Measurements from ENCODE around the gene GMCL1. TPM values are rescaled to one million over a fixed set of nuclear protein-coding genes. Genes with fewer than 3 reads are reported as not detected.
A peak's percentile ranks its signal among the peaks of the same experiment; 100 is the strongest.
"Not testable (repeated sequence)": the region's sequence is repeated elsewhere in the genome, so short reads cannot be mapped to it uniquely, and the experiment has no call there.

GMCL1 gene
- total RNA-seq, 1 experiment from 2014 or later: 4.6 TPM

- no peaks in the 10 kb centered on the region for H3K9me3 ChIP-seq
- peak; percentile 81 for DNase-seq
- peaks cover 33% of the 10 kb centered on the region for H3K36me3 ChIP-seq
- H3K27me3 ChIP-seq: no peaks in the 10 kb centered on the region
- H3K4me3 ChIP-seq: peak within 1 kb of the TSS; percentile 72
These were observed 64.5 kb downstream of the GMCL1 start, which contains the start of gene SNRNP27 for GRCh38 chr2:69893684-69894551. TSS of gene SNRNP27 (plus strand) at chr2:69893956. CDS start at chr2:69893985, 29 bp downstream.

DNA sequence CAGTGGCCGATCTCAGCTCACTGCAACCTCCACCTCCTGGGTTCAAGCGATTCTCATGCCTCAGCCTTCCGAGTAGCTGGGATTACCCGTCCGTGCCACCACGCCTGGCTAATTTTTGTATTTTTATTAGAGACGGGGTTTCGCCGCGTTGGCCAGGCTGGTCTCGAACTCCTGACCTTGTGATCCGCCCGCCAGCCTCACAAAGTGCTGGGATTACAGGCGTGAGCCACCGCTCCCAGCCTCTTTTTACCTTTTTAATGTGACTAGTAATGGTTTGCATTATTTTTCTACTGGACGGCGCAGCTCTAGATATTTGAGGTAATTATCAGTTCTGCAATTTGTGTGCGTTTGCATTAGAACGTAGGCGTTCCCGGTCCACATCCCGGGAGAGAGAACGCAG, 65.3 kb downstream of the GMCL1 start:
- not testable (repeated sequence) for H3K9me3 ChIP-seq
- peak overlapping the region; percentile 72 for H3K4me3 ChIP-seq

DNA sequence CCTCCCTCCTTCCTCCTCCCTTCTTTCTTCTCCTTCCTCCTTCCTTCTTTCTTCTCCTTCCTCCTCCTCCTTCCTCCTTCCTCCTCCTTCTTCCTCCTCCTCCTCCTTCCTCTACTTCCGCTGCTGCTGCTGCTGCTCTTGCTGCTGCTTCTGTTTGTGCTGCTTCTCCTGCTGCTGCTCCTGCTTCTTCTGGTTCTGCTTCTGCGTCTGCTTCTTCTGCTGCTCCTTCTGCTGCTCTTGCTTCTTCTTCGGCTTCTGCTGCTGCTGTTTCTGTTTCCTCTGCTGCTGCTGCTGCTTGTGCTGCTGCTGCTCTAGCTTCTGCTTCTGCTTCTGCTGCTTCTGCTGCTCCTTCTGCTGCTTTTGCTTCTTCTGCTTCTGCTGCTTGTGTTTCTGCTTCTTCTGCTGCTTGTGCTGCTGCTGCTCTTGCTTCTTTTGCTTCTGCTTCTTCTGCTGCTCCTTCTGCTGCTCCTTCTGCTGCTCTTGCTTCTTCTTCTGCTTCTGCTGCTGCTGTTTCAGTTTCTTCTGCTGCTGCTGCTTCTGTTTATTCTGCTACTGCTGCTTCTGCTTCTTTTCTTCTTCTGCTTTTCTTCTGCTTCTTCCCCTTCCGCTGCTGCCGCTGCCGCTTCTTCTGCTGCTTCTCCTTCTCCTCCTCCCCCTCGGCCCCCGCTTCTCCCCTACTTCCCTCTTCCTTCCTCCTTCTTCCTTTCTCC, 72.9 kb downstream of the GMCL1 start:
- no peaks in the 10 kb centered on the region for H3K9me3 ChIP-seq
- H3K36me3 ChIP-seq: peaks cover 63% of the 10 kb centered on the region
- no peak for DNase-seq
- no peaks in the 10 kb centered on the region for H3K27me3 ChIP-seq
- H3K4me3 ChIP-seq: no peak overlapping the region

More for the DNA sequence above, 65.3 kb downstream of the GMCL1 start:
- H3K27me3 ChIP-seq, DNase-seq: not testable (repeated sequence)
- peaks cover 40% of the 10 kb centered on the region for H3K36me3 ChIP-seq

DNA sequence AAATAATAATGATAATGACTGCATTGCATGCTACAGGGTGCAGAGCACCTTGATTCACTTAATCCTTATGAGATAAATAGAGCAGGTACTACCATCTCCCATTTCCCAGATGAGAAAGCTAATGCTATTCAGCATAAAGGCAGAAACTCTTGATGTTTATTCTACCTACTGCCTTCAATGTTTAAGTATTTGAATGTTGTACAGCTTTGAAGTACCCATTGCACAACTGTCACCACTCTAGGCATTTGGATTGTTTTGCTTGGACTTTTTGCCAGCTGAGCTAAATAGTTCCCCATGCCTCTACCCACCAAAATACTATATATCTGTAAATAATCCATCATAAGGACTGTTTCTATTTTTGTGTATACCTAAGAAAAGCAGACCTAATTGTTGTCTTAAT, 77.8 kb downstream of the GMCL1 start:
- no peak for DNase-seq
- Histone ChIP-seq H3K9me3 (no peaks in the 10 kb centered on the region), H3K36me3 (peaks cover 55% of the 10 kb centered on the region), H3K4me3 (no peak overlapping the region), H3K27me3 (no peaks in the 10 kb centered on the region)

DNA sequence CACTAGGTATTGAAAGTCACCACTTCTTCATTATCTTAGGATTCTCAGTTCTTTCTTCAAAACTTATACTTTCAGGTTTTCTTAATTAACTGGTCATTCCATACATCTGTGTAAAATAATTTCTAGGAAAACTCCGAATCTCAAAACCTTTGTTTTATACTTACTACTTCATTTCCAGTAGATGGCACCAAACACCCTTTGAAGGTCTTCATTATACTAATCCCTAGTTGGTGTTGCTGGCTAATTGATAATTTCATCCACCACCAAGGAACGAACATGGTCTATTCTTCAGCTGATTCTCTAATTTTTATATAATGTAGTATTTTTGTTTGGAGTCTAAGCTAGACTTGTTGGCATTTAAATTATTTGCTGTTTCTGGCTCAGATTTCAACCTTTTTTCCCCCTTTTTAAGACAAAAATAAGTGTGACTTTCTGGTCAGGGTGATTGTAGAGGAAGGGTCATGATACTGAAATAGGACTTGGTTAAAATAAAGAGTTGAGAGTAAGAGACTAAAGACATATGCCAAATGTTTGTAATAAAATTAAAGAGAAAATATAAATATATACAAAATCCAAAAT, 82.6 kb downstream of the GMCL1 start:
- no peak overlapping the region for H3K4me3 ChIP-seq
- no peaks in the 10 kb centered on the region for H3K27me3 ChIP-seq
- peaks cover 37% of the 10 kb centered on the region for H3K36me3 ChIP-seq
- H3K9me3 ChIP-seq: no peaks in the 10 kb centered on the region
- DNase-seq: no peak

GRCh38 chr2:69914164-69914949, 84.9 kb downstream of the GMCL1 start:
- H3K9me3 ChIP-seq: no peaks in the 10 kb centered on the region
- peak overlapping the region; percentile 63 for H3K4me3 ChIP-seq
- peaks cover 21% of the 10 kb centered on the region for H3K36me3 ChIP-seq

DNA sequence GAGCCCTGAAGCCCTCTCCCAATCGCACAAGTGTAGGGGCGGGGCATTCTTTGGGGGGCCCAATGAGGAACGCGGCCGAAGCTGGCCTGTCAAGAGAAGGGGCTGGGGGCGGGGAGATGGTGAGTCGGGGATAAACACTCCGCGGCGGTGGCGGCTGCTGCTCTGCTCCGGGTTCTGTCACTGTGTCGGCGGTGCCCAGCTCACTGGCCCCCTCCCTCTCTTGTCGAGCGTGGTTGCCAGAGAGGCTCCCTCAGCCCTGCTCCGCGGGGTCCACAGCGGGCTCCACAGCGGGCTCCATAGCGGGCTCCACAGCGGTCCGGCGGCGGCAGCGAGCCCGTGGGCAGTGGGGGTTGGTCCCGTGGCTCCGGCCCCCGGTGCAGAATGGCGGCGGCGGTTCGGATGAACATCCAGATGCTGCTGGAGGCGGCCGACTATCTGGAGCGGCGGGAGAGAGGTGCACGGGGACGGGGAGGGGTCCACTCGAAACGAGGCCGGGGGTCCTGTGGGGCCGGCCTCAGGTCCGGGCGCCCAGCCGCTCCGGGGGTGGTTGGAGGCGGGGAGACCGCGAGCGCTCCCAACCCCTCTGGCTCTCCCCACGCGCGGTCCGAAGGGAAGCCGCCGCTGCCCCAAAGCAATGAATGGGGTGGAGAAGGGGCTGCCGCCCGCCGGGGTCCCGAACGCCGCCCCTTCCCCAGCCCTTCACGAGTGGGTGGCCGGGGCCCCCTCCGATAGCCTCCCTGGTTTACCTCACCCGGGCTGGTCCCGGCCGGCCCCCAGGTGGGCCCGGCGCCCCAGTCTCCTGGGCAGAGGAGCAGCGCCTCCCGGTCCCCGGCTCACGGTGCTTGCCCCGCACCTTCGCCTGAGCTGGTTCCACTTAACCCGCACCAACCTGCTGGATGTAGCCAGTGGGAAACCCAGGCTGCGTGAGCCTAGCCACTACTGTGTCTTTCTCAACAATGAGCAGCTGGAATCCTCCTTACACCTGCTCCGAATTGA, 85.8 kb downstream of the GMCL1 start, which contains the start of gene MXD1:
MXD1 (plus strand) TSS at position 160 of the 996 bp plus-strand sequence; CDS start at position 382, 222 bp downstream.
- no peaks in the 10 kb centered on the region for H3K9me3 ChIP-seq
- no peaks in the 10 kb centered on the region for H3K27me3 ChIP-seq
- no peak for DNase-seq

More at GRCh38 chr2:69914164-69914949, 84.9 kb downstream of the GMCL1 start:
- no peaks in the 10 kb centered on the region for H3K27me3 ChIP-seq
- peak; percentile 100 for DNase-seq

DNA sequence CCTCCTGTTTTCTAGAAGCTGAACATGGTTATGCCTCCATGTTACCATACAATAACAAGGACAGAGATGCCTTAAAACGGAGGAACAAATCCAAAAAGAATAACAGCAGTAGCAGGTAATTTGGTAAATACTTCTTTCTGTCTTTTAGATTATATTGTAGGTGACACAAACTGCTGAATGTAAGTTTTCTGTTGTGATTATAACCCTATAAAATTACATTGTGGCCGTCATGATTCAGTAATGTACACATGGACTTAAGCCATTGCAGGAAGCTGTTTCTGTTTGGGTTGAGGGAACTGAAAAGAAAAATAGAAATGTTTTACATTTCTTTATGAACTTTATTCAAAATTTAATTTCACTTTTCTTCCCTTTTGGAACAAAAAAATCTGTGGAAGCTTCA, 86.6 kb downstream of the GMCL1 start:
- no peak for DNase-seq

More for the DNA sequence above, 85.8 kb downstream of the GMCL1 start, which contains the start of gene MXD1:
- Histone ChIP-seq H3K4me3 (peak within 1 kb of the TSS; percentile 83), H3K36me3 (peaks cover 15% of the 10 kb centered on the region)

GRCh38 chr2:69917852-69918251, 88.4 kb downstream of the GMCL1 start:
- Histone ChIP-seq H3K36me3 (peaks cover 3% of the 10 kb centered on the region), H3K9me3 (no peaks in the 10 kb centered on the region), H3K4me3 (no peak overlapping the region), H3K27me3 (no peaks in the 10 kb centered on the region)
- peak; percentile 62 for DNase-seq

More for the DNA sequence above, 86.6 kb downstream of the GMCL1 start:
- Histone ChIP-seq H3K4me3 (peak overlapping the region; percentile 83), H3K27me3 (no peaks in the 10 kb centered on the region), H3K9me3 (no peaks in the 10 kb centered on the region), H3K36me3 (peaks cover 10% of the 10 kb centered on the region)

DNA sequence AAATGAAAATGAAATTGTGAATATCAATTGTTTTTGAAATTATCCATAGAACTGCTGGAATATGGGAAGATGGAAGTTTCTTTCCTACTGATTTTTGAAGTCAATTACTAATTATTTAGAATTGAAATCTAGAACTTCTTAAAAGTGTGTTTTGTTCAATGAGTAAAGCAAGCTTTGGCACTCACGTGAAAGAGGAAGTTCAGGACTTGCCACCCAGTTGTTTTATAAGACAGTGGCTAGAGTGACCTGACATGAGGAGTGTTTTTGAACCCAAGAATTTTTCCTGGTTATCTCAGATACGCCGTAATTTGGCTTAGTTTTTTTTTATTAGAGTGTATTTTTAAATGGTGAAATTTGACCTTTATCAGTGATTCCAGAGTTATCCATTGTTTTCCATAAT, 88.9 kb downstream of the GMCL1 start:
- Histone ChIP-seq H3K9me3 (no peaks in the 10 kb centered on the region), H3K4me3 (no peak overlapping the region), H3K27me3 (no peaks in the 10 kb centered on the region), H3K36me3 (no peaks in the 10 kb centered on the region; the same call in none of the 2 replicates)
- DNase-seq: no peak

- Histone ChIP-seq H3K9me3 (no peaks in the 10 kb centered on the region), H3K36me3 (peaks cover 5% of the 10 kb centered on the region), H3K27me3 (no peaks in the 10 kb centered on the region), H3K4me3 (no peak overlapping the region)
- DNase-seq: no peak
These were observed 93.7 kb downstream of the GMCL1 start for GRCh38 chr2:69923116-69923515.

- Histone ChIP-seq H3K27me3 (no peaks in the 10 kb centered on the region), H3K36me3 (peaks cover 6% of the 10 kb centered on the region; the same call in 1 of the 2 replicates), H3K4me3 (no peak overlapping the region), H3K9me3 (no peaks in the 10 kb centered on the region)
- no peak for DNase-seq
These were observed 97.5 kb downstream of the GMCL1 start for GRCh38 chr2:69926849-69927515.

All from MG63 (cell line).